Hematopoietic multipotent progenitor cell treated with erythropoietin and hydrocortisone succinate and interleukin-3 and kit ligand, for 4 days (in vitro differentiated cells): ENCODE data around the gene PAXX.

Source experiments
- DNase-seq: peaks from one replicate; pipeline ENCODE4 v3.0.0-alpha.2; 2015

PAXX gene

DNA sequence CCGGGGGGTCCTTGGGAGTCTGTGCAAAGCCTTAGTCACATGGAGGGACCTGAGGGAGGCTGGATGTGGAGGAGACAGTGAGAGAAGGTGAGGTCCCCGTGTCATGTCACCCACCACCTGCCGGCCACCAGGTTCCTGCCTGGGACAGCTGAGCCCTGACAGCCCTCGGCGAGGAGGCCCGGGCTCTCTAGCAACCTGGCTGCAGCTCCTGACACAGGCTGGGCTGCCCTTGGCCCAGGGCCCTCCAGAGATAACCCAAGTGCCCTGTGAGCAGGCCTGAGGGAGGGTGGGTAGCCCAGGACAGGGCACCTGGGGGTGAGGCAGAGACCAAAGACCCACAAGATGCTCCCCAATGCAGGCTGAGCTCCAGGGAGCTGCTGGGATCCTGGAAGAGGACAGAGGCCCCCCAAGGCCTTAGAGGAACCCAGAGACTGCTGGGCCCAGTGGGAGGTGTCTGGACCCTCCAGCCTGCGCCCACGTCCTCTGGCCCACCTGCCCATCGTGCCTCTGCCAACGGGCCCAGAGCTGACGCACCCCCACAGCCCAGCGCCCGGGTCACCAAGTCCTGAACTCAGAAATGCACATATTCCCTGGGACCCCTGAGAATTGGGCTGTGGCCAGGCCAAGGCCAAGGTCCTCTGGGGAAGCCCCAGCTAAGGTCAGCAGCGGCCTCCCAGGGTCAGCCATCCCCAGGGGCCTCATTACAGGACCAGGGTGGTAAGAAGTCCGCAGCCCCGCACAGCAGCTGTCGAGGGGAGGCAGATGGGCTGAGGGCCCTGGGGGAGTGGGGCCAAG, 23.7 kb upstream of the PAXX start:
- no peak for DNase-seq

DNA sequence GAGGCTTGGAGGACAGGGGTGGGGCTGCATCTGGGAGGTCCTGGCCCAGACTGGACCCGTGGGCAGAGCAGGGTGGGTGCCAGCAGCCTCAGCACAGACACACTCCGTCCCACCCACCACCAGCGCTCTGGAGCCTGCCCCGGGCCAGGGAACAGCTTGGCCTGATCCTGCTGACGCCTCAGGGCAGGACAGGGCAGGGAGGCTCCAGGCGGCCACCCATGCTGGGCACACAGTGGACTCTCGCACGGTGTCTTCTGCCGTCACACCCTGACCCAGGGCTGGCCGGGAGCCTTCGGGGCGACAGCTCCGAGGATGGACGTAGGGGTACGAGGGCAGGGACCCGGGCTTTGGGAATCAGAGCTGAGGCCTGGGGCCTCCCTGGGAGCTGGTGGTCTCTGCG, 23.1 kb upstream of the PAXX start:
- DNase-seq: no peak

- DNase-seq: no peak
Measured at GRCh38 chr9:136969774-136970173, 22.4 kb upstream of the PAXX start.

DNA sequence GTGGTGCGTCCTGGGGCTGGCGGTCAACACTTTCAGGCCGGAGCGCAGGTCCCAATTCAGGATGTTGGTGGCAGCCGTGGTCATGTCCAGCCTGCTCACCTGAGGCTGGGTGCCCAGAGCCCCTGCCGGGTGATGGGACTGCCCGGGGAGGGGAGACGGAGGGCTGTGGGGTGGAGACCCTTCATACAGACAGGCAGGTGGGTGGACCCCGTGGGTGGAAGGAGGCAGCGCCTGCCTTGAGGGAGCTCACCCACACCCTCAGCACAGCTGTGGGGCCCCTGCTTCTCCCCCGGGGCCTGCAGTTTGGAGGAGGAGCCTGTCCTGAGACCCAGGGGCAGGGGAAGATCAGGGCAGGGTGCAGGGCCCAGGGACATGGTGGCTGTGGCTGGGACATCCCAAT, 21.9 kb upstream of the PAXX start:
- DNase-seq: no peak

DNA sequence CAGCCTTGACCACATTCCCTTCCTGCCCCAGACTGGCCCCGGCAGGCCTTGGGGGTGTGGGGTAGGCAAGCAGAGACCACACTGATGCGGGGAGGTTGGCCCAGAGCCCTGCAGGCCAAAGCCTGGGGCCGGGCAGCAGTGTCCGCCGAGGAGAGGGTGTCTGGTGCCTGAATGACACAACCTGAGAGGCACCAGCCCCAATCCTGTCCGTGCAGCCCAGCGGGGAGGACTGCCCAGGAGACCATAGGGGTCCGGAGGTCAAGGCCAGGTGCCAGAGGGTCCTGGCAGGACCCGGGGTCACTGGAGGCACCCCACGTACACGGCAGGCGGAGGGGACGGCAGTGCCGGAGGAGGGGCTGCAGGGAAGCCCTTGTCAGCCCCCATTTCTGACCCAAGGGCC, 20.5 kb upstream of the PAXX start:
- DNase-seq: no peak

- no peak for DNase-seq
Measured at GRCh38 chr9:136972335-136972734, 19.9 kb upstream of the PAXX start.

DNA sequence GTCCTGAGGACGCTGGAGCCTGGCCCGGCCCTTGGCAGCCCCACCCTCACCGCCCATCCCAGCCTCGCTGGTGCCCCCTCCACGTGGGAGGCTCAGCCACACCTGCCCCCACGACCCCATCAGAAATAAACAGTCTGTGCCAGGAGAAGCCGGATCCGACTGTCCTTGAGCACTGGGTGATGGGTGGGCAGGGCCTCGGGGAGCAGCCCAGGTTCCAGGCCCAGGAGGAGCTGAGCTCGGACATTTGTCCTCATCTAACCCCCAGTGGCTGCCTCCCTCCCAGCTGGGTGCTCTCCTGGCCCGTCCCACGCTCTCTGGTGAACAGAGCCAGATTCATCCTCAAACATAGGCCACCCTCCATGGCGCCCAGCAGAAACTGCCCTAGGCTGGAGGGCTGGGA, 19.5 kb upstream of the PAXX start:
- DNase-seq: no peak

GRCh38 chr9:136973618-136974617, 18.3 kb upstream of the PAXX start:
- DNase-seq: no peak

GRCh38 chr9:136974817-136975535, 17.2 kb upstream of the PAXX start:
- peak; percentile 64 for DNase-seq

GRCh38 chr9:136975644-136976043, 16.6 kb upstream of the PAXX start:
- DNase-seq: peak; percentile 98

- no peak for DNase-seq
Measured at GRCh38 chr9:136977223-136977622, 15.0 kb upstream of the PAXX start, which contains the start of gene PTGDS. Gene PTGDS, plus strand, starts transcription at chr9:136977504. Its CDS starts 75 bp downstream, at chr9:136977579.

DNA sequence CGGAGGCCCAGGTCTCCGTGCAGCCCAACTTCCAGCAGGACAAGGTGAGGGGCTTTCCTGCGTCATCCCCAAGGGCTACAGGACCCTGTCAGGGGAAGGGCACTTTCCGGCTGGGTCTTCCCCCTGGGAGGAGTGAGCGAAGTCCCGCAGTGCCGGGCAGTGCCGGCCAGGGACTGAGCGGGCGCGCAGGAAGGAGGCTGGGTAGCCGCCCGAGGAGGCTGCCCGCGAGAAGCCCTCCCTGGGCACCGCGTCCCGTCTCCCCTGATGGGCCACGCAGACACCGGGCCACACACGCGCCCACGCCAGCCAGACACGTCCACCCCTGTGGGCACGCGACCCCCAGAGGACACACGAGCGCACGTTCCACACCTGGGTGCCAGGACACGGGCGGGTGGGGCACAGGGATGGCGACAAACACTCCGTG, 14.6 kb upstream of the PAXX start:
- no peak for DNase-seq

DNA sequence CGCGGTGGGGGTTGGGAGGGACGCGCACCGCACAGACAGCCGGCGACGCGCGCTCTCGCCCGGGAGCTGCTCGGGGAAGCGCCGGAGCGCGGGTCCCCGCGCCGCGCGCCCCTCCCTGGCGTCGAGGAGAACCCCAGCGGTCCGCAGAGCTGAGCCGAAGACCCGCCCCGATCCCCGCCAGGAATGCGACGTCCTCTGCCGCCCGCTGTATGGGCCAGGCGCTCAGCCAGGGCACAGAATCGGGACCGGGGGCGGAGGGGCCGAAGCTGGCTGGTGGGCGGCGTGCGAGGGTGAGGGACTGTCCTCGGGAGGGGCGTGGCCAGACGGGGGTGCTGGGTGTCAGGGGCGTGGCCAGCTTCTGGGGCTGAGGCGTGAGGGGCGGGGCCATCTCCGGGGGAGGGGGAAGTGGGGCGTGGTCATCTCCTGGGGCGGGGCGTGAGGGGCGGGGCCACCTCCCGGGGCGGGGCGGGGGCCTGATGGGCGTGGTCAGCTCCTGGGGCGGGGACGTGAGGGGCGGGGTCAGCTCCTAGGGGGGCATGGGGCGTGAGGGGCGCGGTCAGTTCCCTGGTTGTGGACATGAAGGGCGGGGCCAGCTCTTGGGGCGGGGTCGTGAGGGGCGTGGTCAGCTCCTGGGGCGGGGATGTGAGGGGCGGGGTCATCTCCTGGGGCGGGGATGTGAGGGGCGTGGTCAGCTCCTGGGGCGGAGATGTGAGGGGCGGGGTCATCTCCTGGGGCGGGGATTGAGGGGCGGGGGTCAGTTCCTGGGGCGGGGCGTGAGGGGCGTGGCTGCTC, 14.0 kb upstream of the PAXX start:
- DNase-seq: peak; percentile 86

- no peak for DNase-seq
Measured at GRCh38 chr9:136978865-136979544, 13.2 kb upstream of the PAXX start.

DNA sequence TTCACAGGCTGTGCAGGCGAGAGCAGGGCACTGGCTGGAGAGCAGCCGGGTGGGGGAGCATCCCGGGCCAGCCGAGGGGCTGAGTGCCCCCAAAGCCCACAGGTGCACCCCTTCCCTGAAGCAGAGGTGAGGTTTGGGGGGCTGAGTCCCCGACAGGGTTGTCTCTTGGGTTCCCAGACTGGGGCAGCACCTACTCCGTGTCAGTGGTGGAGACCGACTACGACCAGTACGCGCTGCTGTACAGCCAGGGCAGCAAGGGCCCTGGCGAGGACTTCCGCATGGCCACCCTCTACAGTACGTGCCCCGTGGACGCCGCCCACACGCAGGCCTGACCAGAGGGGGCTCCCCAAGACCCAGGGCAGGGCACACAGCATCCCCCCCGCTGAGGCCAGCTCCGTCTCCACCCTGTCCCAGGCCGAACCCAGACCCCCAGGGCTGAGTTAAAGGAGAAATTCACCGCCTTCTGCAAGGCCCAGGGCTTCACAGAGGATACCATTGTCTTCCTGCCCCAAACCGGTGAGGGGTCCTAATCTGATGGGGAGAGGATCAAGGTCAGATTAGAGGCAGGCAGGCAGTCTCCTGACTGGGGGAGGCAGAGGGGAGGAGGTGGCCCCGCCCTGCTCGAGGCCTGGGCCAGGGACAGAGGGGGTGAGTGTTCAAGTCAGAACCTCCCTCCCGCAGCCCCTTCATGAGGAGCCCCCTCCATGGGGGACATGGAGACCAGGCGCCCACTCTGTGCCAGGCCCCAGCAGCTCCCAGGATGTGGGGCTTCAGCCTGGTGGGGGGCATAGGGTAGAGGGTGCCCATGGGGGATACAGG, 12.2 kb upstream of the PAXX start:
- DNase-seq: no peak

DNA sequence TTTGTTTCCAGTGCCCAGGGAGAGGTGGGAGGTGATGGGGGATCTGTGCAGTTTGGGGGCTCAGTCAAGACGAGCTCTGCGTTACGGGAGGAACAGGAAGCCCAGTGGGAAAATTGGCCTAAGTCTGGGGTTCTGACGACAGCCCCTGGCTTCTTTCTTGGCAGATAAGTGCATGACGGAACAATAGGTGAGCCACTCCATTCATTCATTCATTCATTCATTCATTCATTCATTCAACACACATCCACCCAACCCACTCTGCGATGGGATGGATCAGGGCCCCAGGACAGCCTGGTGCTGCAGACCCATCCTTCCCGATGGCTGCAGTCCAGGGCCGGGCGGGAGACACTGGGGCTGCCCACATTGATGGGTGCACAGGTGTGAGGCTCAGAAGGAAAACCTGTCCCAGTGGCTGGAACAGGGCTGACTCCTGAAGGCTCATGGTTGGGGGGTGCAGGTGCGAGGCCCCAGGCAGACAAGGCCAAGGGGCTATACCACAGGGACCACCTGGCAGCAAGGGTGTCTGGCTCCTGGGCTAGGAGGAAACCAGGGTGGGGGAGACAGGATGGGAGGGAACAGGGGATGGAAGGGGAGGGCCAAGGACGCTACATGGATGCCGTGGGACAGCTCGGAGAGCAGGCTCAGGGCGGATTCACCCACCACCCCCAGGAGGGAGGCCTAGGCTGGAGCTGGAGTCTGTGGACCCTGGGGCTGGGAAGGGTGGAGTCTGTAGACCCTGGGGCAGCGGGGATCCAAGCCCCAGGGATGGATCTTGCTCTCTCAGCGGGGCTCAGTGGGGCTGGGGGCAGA, 11.3 kb upstream of the PAXX start:
- no peak for DNase-seq

- DNase-seq: no peak
Measured at GRCh38 chr9:136981588-136982231, 10.5 kb upstream of the PAXX start.

DNA sequence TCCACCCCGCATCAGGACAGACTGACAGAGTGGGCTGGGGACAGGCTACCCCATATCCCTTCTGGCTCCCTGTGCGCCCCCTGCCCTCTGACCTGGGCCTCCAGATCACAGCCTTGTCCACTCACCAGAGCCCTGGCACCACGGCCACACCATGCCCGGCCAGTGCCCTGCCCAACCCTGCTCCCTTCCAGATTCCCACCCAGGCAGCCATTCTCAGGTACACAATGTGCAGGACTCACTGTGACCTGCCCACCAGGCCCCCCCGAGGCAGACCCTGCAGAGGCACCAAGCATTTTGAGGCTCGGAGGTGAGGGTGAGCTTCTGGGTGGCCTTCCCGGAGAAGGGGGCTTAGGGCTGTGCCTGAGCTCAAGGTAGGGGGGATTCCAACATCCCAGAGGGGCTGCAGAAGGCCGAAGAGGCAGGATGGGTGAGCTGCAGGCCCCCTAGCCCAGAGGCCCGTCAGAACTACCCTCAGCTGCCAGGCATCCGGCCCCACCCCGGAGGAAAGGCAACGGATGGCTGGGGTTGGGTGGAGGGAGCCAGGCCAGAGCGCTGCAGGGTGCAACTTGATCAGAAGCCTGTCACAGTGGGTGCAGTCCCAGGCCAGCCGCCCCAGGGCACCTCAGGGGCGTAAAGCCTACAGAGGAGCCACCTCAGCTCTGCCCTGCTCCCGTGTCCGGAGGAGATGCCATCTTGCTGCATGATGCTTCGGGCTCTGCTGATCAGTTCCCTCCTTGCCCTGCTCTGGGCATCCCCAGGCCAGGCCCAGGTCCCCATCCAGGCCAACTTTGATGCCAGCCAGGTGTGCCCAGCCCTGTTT, 9.8 kb upstream of the PAXX start, which contains the start of gene LCNL1:
TSS of gene LCNL1 (plus strand) at position 762 of the 820 bp plus-strand sequence. CDS start 594 bp downstream, outside the sequence.
- no peak for DNase-seq
